Breast epithelium (tissue), 3 donors: Measurements from ENCODE around the gene TSSC4.

Experiments
- CTCF ChIP-seq, 3 donors: fragments of 450-650 bp; IDR thresholded peaks; one replicate each; pipeline ENCODE4 v1.5.1; 2016 to 2017; ENCODE audit warnings: antibody characterized with exemption in 3 of 3, mild to moderate bottlenecking in 3 of 3, moderate library complexity in 3 of 3
- POLR2A ChIP-seq: fragments of 450-650 bp; IDR thresholded peaks from one replicate; pipeline ENCODE4 v1.6.1; 2016; ENCODE audit warnings: antibody characterized with exemption, mild to moderate bottlenecking, moderate library complexity
- POLR2AphosphoS5 ChIP-seq, 3 donors: sonication (generic); formaldehyde crosslinking; IDR thresholded peaks; one replicate each; pipeline ENCODE4 v1.6.1; 2017; ENCODE audit warnings: antibody characterized with exemption in 3 of 3

DNA sequence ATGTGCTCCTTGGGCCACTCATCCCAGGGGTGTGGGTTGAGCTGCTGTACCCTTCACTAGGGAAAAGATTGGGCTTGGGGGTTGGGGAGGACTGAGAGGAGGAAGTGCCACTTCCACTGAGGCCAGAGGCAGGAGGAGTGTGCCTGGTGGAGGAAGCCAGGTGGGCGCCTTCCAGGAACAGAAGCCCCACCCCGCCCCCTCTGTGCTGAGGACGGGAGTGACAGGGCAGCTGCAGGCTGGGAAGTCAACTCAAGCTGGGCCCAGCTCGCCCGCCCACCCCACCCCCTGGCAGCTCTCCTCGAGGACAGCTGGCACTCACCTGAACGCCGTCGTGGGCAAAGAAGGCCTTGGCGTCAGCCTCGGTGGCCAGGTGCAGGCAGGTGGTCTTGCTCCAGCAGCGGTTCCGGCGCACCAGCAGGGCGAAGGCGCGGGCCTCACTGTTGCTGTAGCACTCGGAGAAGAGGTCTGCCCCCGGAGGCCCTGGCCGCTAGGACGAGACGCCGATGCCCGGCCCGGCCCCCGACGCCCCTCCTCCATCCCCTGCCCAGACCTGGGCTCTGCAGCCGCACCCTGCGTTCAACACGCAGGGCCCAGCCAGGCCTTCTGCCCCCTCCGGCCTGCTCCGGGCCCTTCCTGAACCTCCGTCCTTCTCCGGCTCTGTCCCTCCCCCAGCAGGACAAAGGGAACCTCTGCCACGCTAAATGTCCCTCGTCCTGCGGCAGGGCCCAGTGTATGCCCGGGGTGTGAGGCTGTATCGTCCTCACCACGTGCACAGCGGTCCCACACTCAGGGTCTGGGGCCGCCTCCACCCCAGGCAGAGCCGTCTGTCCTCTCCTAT is 13.4 kb downstream of the TSSC4 start:
- TF ChIP-seq CTCF (IDR thresholded peaks at IDR 0.05) (no peak), POLR2A (no peak), POLR2AphosphoS5 (IDR thresholded peaks at IDR 0.05) (no peak)
